ENCODE measurements around the gene CDK13.

Gene CDK13

DNA sequence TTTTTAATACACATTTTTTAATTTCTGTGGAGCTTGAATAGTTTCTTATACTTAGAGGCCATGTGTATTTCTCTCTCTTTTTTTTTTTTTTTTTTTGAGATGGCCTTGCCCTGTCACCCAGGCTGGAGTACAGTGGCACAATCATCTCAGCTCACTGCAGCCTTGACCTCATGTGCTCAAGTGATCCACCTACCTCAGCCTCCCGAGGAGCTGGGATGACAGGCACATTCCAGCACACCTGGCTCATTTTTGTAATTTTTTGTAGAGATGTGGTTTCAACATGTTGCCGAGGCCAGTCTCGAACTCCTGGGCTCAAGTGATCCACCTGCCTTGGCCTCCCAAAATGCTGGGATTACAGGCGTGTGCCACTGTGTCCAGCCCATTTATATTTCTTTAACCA lies 64.3 kb downstream of the CDK13 start:
- TF ChIP-seq GATA3 (IDR thresholded peaks at IDR 0.05; ENCODE audit: low read depth, low read length) = no peak
- no peak for TF ChIP-seq GATA2 (IDR thresholded peaks at IDR 0.05; ENCODE audit: low read depth, low read length)

DNA sequence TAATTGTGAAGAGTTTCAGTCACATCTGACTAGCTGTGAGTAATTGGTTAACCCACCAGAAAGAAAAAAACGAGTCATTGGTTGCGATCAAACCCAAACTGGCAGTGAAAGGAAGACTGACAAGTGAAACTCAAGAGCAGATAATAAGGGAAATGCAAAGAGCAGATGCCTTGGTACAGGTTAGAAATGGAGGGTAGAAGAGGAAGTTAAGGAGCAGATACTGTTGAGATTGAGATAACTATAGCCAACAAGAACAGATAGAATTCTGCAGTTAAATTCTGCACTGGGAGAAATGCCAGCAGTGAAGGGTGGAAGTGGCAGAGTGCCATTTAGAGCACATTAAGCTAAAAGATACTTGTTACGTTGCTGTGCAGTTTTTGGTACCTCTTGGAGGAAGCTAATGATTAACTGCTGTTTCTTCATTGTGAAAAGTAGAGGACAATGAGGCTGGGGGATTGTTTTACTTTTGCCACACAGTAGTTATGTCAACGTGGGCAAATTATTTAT lies 65.8 kb downstream of the CDK13 start:
- TF ChIP-seq GATA3 (IDR thresholded peaks at IDR 0.05; ENCODE audit: low read depth, low read length) (no peak), GATA2 (IDR thresholded peaks at IDR 0.05; ENCODE audit: low read depth, low read length) (no peak)

DNA sequence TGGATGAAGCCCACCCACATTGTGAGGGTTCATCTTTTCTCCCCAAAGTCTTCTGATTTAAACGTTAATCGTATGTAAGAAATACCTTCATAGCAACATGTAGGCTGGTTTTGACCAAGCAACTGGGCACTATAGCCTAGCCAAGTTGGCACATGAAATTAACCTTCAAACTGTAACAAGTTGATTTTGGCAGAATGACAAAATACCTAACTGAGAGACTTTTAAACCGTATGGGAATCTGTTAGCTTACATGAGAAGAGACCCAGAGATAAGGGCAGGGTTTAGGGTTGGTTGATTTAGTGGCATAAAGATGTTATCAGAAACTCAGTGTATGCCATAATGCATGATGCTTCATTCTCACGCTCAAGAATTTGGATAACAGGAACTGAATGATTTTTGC lies 69.5 kb downstream of the CDK13 start:
- TF ChIP-seq GATA3 (IDR thresholded peaks at IDR 0.05; ENCODE audit: low read depth, low read length) (no peak), GATA2 (IDR thresholded peaks at IDR 0.05; ENCODE audit: low read depth, low read length) (no peak; the same call in 1 of the 2 replicates)

DNA sequence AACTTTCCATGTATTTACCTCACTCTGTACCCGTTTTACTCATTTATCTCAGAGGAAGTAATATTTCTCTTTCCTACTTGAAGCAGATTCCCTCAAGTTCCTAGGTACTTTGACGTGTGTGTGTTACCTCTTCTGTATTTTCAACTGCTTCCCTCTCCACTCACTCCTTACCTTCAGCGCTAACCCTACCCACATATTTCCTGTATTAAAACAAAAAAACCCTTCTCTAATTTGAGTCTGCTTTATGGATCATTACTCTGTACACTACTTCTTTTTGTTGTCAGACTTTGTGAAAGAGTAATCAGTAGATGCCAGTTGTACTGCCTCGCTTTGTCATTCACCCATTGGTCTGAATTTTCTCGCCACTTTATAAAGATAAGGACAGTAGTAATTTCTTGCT lies 74.0 kb downstream of the CDK13 start:
- no peak for TF ChIP-seq GATA2 (IDR thresholded peaks at IDR 0.05; ENCODE audit: low read depth, low read length)
- TF ChIP-seq GATA3 (IDR thresholded peaks at IDR 0.05; ENCODE audit: low read depth, low read length) = no peak

DNA sequence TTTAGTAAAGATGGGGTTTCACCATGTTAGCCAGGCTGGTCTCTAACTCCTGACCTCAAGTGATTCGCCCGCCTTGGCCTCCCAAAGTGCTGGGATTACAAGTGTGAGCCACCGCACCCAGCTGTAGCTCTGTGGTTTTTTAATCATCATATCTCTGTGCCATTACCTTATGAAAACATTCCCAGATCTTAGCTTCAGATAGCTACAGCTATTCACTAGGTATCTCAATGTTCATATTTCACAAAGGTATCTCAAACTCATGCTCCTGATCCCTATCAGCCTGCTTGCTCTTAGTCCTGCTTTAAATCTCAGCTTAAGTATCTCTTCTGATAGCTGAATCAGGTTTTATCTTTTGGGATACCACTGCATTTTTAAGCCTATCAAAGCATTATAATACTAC lies 74.8 kb downstream of the CDK13 start:
- TF ChIP-seq GATA3 (IDR thresholded peaks at IDR 0.05; ENCODE audit: low read depth, low read length) (no peak), GATA2 (IDR thresholded peaks at IDR 0.05; ENCODE audit: low read depth, low read length) (no peak)

DNA sequence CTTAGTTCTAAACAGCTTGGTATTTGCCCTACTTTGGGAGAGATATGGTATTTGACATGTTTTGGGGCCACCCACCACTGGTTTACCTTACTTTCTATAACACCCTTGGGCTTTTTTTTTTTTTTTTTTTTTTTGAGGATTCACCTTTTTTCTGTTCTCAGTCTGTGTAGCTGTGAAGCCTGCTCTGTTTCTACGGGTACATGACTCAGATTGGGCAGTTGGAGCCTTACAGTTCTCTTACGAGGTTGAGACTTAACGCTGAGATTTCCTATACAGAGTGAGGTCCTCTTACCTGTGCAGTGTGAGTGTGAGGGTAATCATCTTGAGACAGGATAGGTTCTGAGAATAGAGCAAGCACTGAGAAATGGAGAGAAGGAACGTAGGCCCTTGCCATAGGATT lies 77.5 kb downstream of the CDK13 start:
- TF ChIP-seq GATA2 (IDR thresholded peaks at IDR 0.05; ENCODE audit: low read depth, low read length) (no peak), GATA3 (IDR thresholded peaks at IDR 0.05; ENCODE audit: low read depth, low read length) (no peak)

DNA sequence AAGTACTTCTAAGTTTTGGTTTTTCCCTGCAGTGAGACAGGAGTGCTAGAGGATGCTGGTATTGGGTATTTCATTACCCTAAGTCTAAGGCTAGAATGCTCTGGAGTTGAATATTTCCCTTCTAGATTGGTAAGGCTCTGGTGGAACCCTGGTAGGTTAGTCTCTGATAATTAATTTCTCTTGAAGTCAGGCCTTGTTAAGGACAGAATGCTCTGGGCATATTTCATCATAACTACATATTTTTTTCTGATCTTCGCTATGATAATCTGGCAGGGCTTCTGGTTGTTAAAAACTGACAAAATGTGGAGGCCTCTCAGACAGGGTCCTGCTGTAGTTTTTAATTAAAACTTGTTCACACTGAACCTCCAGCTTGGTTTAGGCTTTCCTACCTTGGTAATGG lies 83.8 kb downstream of the CDK13 start:
- no peak for TF ChIP-seq GATA2 (IDR thresholded peaks at IDR 0.05; ENCODE audit: low read depth, low read length)
- TF ChIP-seq GATA3 (IDR thresholded peaks at IDR 0.05; ENCODE audit: low read depth, low read length) = no peak

DNA sequence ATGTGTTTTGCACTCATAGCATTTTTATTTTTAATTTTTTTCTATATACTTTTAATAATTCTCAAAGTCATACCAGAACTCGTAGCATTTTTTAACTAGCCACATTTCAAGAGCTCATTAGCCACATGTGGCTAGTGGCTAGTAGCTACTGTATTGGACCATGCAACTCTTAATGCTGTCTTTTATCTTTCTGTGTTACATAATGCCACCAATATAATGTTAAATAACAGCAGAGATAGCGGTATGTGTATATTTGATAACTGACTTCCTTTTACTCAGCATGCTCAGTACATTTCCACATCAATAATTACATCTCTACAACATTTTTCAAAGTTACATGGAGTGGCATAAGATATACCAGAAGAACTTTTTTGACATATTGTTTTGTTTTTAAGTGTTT lies 91.4 kb downstream of the CDK13 start:
- TF ChIP-seq GATA3 (IDR thresholded peaks at IDR 0.05; ENCODE audit: low read depth, low read length) = no peak
- no peak for TF ChIP-seq GATA2 (IDR thresholded peaks at IDR 0.05; ENCODE audit: low read depth, low read length)

DNA sequence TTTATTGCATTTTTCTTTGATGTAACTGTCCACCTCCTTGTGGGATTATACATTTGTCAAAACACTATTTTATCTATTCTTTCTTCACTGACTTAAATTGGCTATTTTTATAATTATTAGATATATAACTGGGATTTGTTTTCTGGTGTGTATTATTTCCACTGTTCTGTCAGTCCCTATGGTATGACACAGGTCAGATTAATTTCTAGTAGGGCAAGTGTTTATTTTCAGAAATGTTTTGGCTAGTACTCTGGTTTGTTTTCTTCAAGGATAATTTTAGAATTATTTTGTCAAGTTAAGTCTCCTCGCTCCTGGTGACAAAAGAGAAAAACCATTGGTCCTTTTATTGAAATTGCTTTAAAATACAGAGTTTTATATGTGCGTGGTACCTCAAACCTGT lies 93.1 kb downstream of the CDK13 start:
- TF ChIP-seq GATA3 (IDR thresholded peaks at IDR 0.05; ENCODE audit: low read depth, low read length) = no peak
- no peak for TF ChIP-seq GATA2 (IDR thresholded peaks at IDR 0.05; ENCODE audit: low read depth, low read length)

DNA sequence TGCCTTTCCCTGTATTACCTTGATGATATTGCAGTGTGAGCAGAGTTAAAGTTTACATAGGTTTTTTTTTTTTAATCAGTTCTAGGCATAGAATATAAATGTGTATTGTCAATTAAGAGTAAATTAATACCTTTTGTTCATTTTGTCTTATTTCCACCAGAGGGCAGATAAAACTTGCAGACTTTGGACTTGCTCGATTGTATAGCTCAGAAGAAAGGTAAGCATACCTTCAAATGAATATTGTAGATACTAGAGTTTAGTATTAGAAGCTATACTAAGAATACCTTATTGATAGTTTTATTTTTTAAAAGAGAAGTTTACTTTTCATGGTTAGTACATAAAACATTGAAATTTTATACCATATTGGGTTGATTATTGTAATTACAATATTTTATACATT lies 97.6 kb downstream of the CDK13 start:
- TF ChIP-seq GATA2 (IDR thresholded peaks at IDR 0.05; ENCODE audit: low read depth, low read length) (no peak), GATA3 (IDR thresholded peaks at IDR 0.05; ENCODE audit: low read depth, low read length) (no peak)

DNA sequence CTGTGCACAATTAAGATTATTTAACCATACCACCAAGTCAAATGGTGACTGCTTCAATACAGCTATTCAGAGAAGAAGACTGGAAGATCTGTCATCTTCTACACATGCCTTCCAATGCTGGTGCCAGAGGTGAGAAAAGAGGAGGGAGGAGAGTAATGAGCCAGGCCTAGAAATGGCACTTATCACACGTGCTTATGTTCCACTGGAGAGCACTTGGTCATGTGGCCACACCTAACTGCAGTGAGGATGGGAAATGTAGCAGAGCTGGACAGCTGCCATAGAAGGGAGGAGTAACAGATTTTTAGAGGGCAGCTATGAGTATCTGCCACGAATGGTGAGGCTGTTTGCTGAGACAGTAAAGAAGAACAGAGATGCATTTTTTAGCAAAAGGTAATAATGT lies 107.2 kb downstream of the CDK13 start:
- TF ChIP-seq GATA2 (IDR thresholded peaks at IDR 0.05; ENCODE audit: low read depth, low read length) (no peak), GATA3 (IDR thresholded peaks at IDR 0.05; ENCODE audit: low read depth, low read length) (no peak)

DNA sequence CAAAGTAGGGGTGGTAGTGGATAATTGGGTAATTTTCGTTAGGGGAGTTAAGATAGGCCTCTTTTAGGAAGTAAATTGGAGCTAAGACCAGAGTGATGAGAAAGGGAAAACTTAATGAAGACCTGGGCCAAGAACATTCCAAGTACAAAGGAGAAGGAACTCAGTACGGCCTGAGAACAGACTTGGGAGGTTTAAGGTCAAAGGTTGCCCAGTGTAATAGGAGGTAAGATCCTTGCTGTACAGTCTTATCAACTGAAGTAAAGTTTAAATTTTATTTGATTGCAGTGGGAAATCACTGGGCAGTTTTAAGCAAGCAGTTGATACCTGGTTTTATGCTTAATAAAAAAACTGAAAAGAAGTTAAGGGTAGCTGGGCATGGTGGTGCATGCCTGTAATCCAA lies 108.0 kb downstream of the CDK13 start:
- no peak for TF ChIP-seq GATA2 (IDR thresholded peaks at IDR 0.05; ENCODE audit: low read depth, low read length)
- no peak for TF ChIP-seq GATA3 (IDR thresholded peaks at IDR 0.05; ENCODE audit: low read depth, low read length)

DNA sequence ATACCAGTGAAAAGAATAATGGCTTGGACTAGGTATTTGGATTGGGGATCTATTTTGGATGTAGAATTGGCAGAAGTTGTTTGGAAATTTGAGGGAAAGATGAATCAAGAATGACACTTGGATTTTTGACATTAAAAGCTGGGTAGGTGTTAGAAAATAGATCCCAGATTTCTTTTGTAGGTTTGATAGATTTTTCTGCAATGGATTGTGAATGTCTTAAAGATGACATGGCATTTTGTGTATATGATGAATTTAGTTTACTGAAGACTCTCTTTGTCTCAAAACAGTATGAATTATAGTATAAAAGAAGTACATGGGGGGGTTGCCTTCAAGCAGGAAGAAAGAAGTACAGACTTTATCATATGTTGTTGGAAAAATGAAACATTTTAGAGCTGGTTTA lies 108.6 kb downstream of the CDK13 start:
- TF ChIP-seq GATA2 (IDR thresholded peaks at IDR 0.05; ENCODE audit: low read depth, low read length) (no peak), GATA3 (IDR thresholded peaks at IDR 0.05; ENCODE audit: low read depth, low read length) (no peak)

DNA sequence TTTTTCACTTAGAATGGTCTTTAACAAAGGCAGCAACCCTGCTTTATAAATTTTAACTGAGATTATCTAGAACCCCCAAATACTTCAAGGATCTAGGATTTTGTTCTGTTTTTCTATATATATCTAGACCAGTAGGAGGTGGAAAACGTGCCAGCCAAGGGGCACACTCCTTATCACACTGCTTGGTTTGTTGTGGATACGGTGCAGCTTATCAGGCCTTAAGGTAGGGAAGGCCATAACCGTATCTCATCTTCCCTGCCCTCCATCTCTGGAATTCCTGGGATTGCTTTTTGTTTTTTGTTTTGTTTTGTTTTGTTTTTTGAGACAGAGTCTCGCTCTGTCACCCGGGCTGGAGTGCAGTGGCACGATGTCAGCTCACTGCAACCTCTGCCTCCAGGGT lies 109.0 kb downstream of the CDK13 start:
- TF ChIP-seq GATA3 (IDR thresholded peaks at IDR 0.05; ENCODE audit: low read depth, low read length) (no peak), GATA2 (IDR thresholded peaks at IDR 0.05; ENCODE audit: low read depth, low read length) (no peak)

DNA sequence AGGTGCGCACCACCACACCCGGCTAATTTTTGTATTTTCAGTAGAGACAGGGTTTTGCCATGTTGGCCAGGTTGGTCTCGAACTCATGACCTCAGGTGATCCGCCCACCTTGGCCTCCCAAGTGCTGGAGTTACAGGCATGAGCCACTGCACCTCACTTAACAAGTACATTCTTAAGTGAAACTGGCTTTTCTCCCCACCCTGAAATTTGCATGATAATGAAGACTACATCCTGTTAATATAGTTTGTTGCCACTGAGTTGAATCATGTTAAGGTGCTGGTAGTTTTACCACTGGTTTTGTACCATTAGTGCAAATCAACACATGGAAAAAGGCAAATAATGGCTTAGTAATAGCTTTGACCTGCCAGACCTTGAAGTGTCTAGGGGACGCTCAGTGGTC lies 122.2 kb downstream of the CDK13 start:
- TF ChIP-seq GATA2 (IDR thresholded peaks at IDR 0.05; ENCODE audit: low read depth, low read length) (no peak), GATA3 (IDR thresholded peaks at IDR 0.05; ENCODE audit: low read depth, low read length) (no peak)

DNA sequence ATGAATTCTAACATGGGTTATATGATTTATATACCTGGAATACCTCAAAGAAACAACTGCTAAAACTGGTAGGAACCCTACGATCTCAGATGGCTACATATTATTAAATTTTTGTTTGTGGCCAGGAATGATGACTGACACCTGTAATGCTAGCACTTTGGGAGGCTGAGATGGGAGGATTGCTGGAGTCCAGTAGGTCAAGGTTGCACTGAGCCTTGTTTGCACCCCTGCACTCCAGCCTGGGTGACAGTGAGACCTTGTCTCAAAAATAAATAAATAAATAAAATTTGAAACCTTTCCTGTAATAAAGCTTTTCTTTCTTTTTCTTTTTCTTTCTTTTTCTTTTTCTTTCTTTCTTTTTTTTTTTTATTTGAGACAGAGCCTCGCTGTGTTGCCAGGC lies 123.2 kb downstream of the CDK13 start:
- no peak for TF ChIP-seq GATA2 (IDR thresholded peaks at IDR 0.05; ENCODE audit: low read depth, low read length)
- no peak for TF ChIP-seq GATA3 (IDR thresholded peaks at IDR 0.05; ENCODE audit: low read depth, low read length)
